ENCODE measurements around the gene CEND1.
A peak's percentile ranks its signal among the peaks of the same experiment; 100 is the strongest.
"Not testable (repeated sequence)": the region's sequence is repeated elsewhere in the genome, so short reads cannot be mapped to it uniquely, and the experiment has no call there.

CEND1 gene

GRCh38 chr11:746289-747157 lies 43.4 kb downstream of the CEND1 start:
- DNase-seq (ENCODE audit: low spot score), result peak; percentile 57
- no peak for TF ChIP-seq CTCF (IDR thresholded peaks at IDR 0.05; ENCODE audit: borderline replicate concordance, control extremely low read depth, extremely low read depth, insufficient read depth, missing control alignments)
- in situ Hi-C loops (cut with MboI; ENCODE audit: low sequenced_read_pairs, unreplicated experiment), result no loop called here

- in situ Hi-C loops (cut with MboI; ENCODE audit: low sequenced_read_pairs, unreplicated experiment), result no loop called here
- no peak for TF ChIP-seq CTCF (IDR thresholded peaks at IDR 0.05; ENCODE audit: borderline replicate concordance, control extremely low read depth, extremely low read depth, insufficient read depth, missing control alignments)
- no peak for DNase-seq (ENCODE audit: low spot score)
Measured at GRCh38 chr11:745428-745827, 44.5 kb downstream of the CEND1 start.

GRCh38 chr11:742571-743201 lies 47.2 kb downstream of the CEND1 start:
- in situ Hi-C loops (cut with MboI; ENCODE audit: low sequenced_read_pairs, unreplicated experiment), result no loop called here
- TF ChIP-seq CTCF (IDR thresholded peaks at IDR 0.05; ENCODE audit: borderline replicate concordance, control extremely low read depth, extremely low read depth, insufficient read depth, missing control alignments), result no peak
- DNase-seq (ENCODE audit: low spot score), result no peak

DNA sequence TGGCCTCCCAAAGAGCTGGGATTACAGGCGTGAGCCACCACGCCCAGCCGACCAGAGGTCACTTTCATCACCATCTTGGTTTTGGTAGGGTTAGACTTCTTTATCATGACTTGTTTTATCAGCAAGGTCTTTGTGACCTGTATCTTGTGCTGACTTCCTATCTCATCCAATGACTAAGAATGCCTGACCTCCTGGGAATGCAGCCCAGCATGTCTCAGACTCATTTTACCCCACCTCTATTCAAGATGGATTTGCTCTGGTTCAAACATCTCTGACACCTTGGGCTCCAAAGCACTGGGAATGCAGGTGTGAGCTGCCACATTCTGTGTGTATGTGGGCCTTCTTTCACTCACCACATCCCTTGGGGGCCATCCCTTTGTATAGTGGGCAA lies 47.7 kb downstream of the CEND1 start:
- in situ Hi-C loops (cut with MboI; ENCODE audit: low sequenced_read_pairs, unreplicated experiment), result no loop called here
- no peak for TF ChIP-seq CTCF (IDR thresholded peaks at IDR 0.05; ENCODE audit: borderline replicate concordance, control extremely low read depth, extremely low read depth, insufficient read depth, missing control alignments)
- no peak for DNase-seq (ENCODE audit: low spot score)

DNA sequence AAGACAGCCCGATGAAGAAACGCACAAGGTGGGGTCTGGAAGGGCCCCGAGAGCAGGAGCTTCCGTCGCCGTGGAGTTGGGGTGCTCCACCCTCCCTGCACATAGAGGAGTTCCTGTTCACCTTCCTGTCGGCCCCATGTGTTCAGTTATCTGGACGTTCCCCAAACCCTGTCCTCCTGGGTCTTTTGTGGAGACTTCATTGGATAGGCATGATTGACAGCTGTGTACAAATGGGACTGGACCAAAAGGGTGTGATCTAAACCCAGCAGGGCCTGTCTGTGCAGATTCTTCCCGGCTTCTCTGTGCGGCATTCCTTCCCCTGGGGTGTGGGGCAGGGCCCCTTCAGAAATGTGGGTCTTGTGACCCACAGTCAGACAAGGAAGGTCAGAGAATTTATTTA lies 52.0 kb downstream of the CEND1 start:
- in situ Hi-C loops (cut with MboI; ENCODE audit: low sequenced_read_pairs, unreplicated experiment); DNase-seq (ENCODE audit: low spot score): not testable (repeated sequence)

- in situ Hi-C loops (cut with MboI; ENCODE audit: low sequenced_read_pairs, unreplicated experiment), result no loop called here
- TF ChIP-seq CTCF (IDR thresholded peaks at IDR 0.05; ENCODE audit: borderline replicate concordance, control extremely low read depth, extremely low read depth, insufficient read depth, missing control alignments), result no peak
- DNase-seq (ENCODE audit: low spot score), result peak; percentile 32
Measured at GRCh38 chr11:737366-737765, 52.5 kb downstream of the CEND1 start.
